GM18526 (cell line): ENCODE measurements around the gene FCRL5.

ENCODE experiments used
- POLR2A ChIP-seq: IDR thresholded peaks from 3 replicates; pipeline ENCODE4 v1.6.1; 2011; ENCODE audit not compliant: insufficient read length; ENCODE audit errors: extremely low read depth

Gene FCRL5

GRCh38 chr1:157472056-157472701, 80.1 kb downstream of the FCRL5 start:
- no peak for TF ChIP-seq POLR2A

GRCh38 chr1:157471531-157471930, 80.8 kb downstream of the FCRL5 start:
- no peak for TF ChIP-seq POLR2A

GRCh38 chr1:157469752-157470675, 82.3 kb downstream of the FCRL5 start:
- no peak for TF ChIP-seq POLR2A

- TF ChIP-seq POLR2A = no peak
Measured at GRCh38 chr1:157469300-157469699, 83.0 kb downstream of the FCRL5 start.

GRCh38 chr1:157466011-157466410, 86.3 kb downstream of the FCRL5 start:
- TF ChIP-seq POLR2A = no peak
